ENCODE measurements around the gene RNF150.
"Not testable (repeated sequence)": the region's sequence is repeated elsewhere in the genome, so short reads cannot be mapped to it uniquely, and the experiment has no call there.

RNF150 gene

DNA sequence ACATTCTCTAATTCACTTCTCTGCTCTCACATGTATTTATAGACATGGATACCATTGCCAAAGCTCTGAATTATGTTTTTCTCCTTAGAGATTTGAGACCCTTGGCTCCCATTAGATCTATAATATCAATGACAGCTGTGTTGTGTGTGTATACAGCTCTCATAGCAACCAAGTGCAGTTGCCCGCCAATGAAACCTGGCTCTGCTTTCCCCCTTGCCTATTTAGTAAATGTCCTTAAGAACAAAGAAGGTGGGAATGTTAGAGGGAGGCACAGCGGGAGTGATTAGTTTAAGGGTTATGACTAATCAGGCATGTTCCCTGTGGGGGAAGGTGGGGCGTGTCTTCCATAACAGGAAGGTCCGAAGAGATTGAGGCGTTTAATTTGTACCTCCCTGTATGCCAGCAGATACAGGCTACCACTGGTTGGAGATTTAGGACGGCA is 276.6 kb downstream of the RNF150 start:
- no peak for DNase-seq

DNA sequence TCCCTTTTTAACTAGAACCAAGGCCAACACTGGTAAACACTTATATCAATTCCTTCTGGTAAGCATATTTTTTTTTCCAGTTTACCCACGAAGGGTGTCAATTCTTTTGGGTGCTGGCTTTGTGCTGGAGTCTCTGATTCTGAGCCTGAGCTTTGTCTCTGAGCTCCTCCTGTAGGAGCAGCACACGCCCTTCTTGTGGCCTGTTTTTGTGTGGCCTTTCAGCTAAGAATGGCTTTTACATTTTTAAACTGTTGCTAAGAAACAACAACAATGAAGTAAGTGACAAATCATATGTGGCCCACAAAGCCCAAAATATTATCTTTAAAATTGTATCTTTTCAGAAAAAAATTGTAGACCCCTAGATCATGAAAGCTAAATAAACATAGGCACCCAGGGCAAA is 279.1 kb downstream of the RNF150 start:
- DNase-seq, result no peak

DNA sequence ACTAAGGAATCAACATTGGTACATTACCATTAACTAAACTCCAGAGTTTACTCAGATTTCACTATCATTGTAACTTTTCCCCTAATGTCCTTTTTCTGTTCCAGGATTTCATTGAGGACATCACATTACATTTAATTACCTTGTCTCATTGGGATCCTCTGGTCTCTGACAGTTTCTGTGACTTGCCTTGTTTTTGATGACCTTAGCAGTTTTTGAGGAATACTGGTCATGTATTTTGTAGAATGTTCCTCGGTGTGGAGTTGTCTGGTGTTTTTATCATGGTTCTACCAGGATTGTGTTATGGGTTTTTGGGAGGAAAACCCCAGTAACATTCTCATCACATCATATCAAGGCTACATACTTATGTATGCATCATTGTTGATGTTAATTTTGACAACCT is 281.5 kb downstream of the RNF150 start:
- no peak for DNase-seq

DNA sequence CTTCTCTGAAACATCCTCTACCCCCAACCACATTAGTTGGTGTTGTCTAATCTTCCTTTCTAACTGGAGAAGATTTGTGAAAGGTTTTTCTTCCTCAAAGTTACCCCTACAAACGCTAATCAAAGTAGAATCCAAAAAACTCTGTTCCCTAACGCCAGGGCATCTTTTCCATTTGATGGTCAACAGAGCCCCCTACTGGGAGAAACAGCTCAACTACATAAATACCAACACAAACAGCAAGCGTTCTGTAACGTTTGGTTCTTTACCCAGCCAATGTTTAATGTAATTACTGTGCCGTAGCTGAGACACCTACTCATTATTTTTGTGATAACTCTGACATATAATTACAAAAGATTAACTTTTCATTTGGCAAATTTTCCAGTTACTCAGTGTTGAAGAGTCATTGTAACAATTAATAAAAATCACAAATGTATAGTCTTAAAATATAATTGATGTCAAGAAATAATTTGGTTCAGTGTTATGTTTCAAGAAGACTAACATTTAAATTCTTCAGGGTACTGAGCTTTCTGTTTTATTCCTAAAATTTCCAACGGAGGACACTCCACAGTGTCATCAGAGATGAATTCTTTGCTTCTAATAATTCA is 282.1 kb downstream of the RNF150 start:
- DNase-seq, result no peak

DNA sequence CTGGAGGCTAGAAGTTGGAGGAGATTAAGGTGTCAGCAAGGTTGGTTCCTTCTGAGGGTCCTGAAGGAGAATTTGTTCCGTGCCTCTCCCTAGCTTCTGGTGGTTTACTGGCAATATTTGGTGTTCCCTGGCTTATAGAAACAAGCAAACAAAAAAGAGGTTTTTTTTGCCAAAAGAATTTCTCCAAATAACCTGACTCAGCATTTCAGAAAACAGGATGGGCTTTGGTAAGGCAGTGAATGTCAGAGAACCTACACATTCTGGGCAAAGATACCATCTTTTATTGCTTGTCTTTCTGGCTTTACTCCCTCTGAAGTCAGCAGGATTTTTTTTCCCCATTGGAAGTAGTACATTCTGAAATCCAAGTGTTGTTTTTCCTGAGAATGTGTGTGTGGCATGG is 283.7 kb downstream of the RNF150 start:
- DNase-seq, result no peak

DNA sequence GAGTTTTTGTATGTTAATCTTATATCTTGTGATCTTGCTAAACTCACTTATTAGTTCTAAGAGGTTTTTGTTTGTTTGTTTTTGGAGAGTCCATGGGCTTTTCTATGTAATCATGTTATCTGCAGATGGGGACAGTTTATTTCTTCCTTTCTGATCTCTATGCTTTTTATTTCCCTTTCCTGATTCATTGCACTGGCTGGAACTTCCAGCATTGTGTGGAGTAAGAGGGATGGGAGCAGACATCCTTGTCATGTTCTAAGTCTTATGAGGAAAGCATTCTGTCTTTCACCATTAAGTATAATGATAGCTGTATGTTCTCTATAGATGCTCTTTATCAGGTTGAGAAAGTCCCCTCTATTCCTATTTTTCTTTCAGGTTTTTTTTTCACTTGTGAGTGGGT is 286.5 kb downstream of the RNF150 start:
- no peak for DNase-seq

DNA sequence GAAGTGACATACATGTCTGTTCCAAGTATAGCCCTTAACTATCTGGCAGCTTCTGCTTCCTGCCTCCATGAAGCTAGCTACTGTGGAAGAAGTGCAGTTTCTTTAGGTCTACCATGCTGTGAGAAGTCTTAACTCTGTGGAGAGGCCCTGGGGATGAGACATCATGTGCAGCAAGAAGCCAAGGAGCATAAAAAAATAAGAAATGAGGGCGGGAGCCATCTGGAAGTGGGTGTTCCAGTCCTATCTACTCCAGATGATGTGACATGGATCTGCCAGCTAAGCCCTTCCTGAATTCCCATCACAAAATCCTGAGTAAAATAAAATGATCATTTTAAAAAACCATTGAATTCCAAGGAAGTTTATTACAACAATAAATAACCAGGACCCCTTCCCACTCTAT is 289.2 kb downstream of the RNF150 start:
- DNase-seq, result no peak

DNA sequence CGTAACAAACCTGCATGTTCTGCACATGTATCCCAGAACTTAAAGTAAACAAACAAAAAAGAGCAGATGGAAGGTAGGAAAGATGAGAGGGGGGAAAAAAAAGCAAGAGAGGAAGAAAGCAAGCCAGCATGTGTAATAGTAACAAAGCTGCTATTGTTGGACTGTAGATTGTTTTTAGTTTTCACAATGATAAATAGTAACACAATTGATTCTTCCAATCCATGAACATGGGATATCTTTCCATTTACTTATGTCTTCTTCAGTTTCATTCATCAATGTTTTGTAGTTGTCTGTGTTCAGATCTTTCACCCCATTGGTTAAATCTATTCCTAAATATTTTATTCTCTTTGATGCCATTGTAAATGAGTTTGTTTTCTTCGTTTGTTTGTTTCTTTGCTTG is 292.1 kb downstream of the RNF150 start:
- no peak for DNase-seq

DNA sequence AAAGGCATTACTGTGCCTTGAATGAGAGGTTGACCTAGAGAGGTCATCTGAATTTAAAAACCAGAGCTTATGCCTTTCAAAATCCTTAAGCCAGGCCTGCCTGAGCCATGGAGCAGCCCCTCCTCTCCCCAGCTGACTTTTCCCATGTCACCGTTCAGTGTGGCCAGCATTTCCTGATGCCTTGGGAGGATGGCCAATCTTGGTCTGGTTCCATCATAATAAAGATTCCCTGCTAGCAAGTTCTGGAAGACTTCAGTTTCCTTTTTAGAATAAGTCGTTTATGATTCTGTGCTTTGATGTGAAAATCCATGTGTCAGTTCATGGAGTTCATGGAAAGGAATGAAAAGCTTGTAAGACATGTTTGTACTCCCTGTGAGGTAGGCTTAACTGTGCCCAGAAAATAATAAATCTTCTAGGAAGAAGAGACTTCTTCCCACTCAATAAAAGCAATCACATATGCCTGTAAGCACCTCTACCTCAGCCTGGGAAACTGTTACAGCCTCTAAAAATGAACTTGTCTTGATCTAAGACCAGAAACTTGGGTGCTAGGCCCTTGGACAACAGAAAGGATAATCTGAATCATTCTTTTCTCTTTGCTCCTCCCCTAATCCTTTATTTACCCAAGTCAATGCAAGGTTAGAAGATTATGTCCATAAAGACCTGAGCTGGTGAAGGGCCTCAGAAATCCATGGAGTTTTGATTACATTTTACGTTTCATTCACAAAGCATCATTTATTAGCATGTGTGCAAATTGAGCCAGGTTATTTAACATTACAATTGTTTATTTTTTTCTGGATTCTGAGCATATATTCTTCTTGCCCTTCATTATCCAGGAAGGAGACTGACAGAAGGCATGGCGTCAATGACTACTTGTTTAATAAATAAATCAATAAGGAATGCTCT is 293.1 kb downstream of the RNF150 start:
- DNase-seq, result no peak

DNA sequence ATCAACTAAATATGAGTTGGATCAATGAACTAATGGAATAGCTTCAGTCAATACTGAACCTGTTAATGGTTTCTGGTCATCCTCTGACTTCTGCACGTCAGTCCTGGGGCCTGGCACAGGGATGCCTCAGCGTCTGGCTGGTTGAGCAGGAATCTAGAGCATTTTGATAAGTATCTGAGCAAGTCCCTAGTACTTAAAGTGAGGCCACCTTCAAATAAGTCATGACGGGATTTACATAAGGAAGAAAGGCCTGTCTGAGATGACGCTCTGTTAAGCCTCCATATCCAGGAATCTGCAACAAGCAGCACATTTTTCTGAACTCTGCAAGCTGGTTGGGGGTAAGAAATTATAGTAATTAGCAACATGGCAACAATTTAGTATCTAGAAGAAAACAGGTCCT is 293.9 kb downstream of the RNF150 start:
- DNase-seq, result no peak

DNA sequence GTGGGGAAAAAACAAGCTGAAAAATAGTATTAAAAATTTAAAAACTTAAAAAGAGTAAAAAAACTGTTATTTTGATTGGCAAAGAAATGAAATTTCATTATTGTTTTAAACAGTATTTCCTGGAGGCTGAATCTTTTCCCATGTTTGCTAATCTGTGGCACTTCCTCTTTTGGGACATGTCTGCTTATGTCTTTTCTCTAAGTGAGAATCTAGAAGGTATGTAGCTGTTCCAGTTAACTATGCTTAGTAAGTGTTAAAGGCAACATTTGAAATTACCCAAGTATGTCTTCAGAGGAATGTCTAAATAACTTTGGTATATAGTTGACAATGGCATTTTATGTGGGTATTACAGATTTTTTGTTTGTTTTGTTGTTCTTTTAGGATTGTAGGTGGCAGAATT is 295.5 kb downstream of the RNF150 start:
- no peak for DNase-seq

DNA sequence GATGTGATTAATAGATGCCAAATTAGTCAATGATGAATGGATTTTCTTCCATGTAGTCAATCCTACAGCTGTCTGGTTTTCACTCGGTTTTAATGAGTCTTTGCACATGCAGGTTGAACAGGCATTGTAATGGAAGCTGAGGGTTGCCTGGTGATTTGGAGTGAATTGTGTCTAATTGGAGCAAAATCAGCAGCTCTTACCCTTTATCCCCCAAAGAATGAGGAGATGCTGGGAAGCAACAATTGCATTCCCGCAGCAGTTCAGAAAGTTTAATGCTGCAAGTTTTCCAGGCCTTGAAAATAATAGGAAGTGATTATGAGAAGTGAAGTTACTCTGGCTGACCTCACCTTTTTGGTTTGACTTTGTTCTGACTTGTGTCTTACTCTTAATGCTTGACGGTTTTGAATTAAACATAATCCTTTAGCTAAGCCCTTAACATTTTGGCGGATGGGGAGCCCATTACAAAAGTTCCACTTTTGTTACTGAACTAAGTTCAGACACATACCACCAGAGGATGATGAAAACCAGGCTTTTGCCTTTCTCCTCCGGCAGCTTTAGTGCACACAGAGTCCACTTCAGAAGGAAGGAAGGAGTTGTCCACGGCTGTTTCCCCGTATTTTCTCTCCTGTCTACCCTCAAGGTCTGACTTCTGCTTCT is 298.3 kb downstream of the RNF150 start:
- no peak for DNase-seq

DNA sequence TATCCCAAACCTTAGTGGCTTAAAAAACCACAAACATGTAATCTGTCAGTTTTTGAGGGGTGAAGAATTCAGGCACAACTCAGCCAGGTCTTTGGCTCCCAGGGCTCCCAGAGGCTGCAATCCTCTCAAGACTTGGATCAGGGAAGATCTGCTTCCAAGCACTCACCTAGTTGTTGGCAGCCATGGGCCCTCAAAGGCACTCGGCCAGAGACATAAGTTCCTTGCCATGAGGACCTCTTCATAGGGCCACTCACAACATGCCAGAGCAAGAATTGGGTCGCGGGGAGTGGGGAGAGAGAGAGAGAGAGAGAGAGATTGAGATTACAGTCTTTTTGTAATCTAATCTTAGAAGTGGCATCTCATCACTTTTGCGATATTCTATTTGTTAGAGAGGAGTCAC is 300.0 kb downstream of the RNF150 start:
- DNase-seq, result no peak

DNA sequence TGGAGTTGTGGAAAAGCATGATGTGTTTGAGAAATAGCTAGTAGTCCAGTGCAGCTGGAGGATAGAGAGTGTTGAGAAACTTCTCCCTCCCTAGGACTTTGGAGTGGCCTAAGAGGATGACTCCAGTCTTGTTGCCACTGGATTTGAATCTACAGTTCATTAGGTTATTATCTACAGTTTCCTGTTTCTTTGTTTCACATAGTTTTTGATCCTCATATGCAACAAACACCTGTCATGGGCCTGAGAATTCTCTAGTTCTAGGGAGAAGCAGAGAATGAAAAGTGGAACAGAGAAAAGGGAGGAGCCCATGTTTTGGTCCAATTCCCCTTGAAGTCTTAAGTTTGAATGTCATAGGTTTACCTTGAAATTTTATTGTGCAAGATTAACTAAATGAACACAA is 303.4 kb downstream of the RNF150 start:
- DNase-seq, result no peak

DNA sequence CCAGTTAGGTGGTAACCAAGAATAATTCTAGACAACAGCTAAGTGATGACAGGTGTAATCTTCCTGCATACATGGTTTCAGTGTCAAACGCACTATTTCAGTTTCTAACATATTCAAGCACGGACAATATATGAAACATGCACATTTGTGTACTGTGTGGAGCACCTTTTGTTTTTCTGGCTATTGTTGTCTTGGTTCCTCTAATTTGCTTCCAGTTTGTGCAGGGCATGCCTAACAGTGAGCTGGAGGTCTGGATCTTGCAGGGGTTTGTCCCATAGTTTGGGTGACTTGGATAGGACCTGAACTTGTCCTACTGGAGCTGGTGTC is 306.6 kb downstream of the RNF150 start:
- no peak for DNase-seq

DNA sequence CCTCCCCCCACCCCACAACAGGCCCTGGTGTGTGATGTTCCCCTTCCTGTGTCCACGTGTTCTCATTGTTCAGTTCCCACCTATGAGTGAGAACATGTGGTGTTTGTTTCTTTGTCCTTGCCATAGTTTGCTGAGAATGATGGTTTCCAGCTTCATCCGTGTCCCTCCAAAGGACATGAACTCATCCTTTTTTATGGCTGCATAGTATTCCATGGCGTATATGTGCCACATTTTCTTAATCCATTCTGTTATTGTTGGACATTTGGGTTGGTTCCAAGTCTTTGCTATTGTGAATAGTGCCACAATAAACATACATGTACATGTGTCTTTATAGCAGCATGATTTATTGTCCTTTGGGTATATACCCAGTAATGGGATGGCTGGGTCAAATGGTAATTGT is 312.7 kb downstream of the RNF150 start:
- DNase-seq, result not testable (repeated sequence)

DNA sequence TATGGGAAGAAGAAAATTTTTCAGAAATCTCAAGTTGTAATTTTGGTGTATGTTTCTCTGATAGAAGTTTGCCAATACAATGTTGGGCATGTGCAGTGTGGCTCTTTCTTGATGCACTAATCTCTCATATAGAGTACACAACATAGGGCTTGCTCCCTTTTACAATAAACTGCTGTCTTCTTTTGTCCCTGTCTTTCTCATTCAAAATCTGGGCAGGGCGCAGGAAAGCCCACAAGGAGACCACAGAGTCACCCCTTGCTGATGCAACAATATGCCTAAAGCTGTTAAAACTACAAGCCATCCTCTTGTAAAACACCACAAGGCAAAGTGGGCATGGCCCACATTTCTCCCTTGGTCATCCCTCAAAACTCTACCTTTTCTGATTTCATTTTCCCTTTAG is 313.7 kb downstream of the RNF150 start:
- DNase-seq, result no peak

DNA sequence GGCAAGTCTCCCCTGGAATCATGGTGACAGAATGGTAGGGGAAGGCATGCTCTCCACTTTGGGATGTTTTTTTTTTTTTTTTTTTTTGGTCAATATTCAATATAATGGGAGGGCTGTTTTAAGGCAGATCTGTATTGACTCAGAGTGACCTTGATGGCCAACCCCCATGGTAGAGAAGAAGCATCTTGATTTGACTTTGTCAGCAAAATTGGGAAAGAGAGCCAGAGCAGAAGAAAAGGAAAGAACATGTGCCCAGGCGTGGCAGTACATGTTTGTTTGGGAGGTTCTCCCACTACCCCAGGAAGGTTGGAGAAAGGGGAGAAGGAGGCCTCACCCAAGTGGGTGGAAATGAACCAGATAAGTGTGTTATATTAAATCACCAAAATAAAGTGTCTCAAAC is 314.8 kb downstream of the RNF150 start:
- no peak for DNase-seq

DNA sequence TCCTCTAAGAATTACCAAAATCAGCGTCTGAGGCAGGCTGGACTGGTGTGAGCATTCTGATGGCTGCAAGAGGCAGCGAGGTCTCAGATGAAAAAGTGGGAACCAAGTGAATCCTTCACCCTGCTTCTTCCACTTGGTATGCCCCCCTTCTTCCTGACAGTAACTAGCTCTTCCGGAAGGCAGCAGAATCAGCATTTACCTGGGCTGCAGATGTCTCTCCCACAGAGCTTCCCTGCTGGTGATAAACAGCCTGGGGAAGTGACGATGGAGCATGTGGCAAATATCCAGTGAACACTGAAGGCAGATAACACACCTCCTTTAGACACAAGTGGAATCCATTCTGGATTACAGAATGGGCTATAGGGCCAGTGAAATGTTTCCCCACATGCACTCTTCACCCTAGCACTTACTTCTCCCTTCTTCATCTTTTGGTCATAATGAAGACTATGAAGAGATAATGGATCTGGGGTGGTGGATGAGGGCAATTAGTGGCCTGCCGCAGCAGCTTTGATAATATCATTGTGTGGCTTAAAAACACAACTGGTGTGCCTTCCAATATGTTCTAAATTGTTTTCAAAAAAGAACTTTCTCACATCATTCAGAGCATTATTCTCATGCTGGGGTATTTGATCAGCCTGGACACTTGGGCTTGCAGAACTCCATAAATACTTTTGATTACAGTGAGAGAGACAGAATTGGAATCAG is 316.3 kb downstream of the RNF150 start:
- no peak for DNase-seq

DNA sequence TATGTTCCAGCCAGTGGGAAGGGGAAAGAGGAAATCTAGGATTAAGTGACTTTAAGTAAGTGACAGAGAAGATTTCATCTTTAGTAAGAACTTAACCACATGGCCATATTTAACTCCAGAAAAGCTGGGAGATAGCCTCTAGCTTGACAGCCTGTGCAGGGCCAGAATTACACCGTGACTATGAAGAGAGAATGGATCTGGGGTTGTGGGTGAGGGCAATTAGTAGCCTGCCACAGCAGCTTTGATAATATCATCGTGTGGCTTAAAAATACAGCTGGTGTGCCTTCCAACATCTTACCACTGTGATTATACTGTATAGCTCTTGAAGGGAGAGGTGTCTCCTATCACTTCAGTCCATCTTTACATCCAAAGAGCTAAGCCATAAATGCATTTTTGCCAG is 319.5 kb downstream of the RNF150 start:
- DNase-seq, result no peak

DNA sequence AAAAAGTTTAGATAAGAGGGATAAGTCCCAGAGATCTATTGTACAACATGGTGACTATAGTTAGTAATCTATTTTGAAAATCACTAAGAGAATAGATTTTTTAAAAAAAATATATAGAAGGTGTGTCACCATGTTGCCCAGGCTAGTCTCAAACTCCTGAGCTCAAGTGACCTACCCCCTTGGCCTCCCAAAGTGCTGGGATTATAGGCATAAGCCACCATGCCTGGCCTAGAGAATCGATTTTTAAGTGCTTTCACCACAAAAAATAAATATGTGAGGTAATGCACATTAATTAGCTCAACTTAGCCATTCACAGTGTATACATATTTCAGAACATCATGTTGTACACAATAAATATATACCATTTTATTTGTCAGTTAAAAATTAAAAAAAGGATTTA is 320.4 kb downstream of the RNF150 start:
- no peak for DNase-seq

DNA sequence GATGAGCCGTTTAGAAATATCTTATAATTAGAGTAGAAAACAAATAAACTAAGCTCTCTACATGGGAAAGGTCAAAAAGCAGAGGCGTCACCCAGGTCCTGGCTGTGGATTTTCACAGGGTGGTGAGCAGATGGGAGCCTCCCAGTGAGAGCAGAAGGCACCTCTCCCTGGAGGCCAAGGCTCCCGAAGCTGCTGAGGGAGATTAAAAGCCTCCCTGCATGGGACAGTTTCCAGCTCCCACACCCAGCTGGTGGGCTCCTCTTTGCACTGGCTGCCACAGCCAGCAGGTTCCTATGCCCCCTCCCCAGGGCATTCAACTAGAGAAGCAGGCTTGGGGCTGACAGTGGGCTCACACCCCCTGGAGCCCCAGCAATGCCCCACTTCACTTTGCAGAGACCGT is 321.8 kb downstream of the RNF150 start:
- no peak for DNase-seq

DNA sequence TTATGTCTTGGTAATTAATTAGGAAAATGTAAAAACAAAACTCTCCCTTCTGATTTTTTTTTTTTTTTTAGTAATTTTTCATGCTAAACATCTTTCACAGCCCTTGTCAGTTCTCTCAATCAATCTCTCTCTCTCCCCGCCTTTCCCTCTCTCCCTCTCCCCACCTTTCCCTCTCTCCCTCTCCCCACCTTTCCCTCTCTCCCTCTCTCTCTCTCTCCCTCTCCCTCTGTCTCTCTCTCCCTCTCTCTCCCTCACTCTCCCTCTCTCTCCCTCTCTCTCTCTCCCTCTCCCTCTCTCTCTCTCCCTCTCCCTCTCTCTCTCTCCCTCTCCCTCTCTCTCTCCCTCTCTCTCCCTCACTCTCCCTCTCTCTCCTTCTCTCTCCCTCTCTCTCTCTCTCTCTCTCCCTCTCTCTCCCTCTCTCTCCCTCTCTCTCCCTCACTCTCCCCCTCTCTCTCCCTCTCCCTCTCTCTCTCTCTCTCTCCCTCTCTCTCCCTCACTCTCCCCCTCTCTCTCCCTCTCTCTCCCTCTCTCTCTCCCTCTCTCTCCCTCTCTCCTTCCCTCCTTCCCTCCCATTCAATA is 322.6 kb downstream of the RNF150 start:
- not testable (repeated sequence) for DNase-seq

All from bone marrow (tissue), 2 donors.